Large intestine (tissue), 3 donors: ENCODE results near the gene SEMA5A. TPM values are rescaled to one million over a fixed set of nuclear protein-coding genes. Genes with fewer than 3 reads are reported as not detected.

Source experiments
- DNase-seq, 2 donors: peaks; one replicate each; pipeline versions ENCODE4 v3.0.0 to v3.0.0-alpha.2; 2013
- H3K27ac ChIP-seq: one replicate; pipeline ENCODE4 v1.5.1; 2013; ENCODE audit warnings: low read length
- H3K27me3 ChIP-seq: 2 replicates; pipeline ENCODE4 v1.6.1; 2013; ENCODE audit warnings: low read length; ENCODE audit not compliant: control insufficient read depth, insufficient read depth
- H3K36me3 ChIP-seq: 2 replicates; pipeline ENCODE4 v1.6.1; 2013; ENCODE audit warnings: low read length; ENCODE audit not compliant: control insufficient read depth, insufficient read depth
- H3K4me1 ChIP-seq: one replicate; pipeline ENCODE4 v1.6.1; 2013; ENCODE audit warnings: low read length; ENCODE audit not compliant: control insufficient read depth, insufficient read depth
- H3K4me3 ChIP-seq: one replicate; pipeline ENCODE4 v1.5.1; 2013; ENCODE audit warnings: low read length
- H3K9me3 ChIP-seq: one replicate; pipeline ENCODE4 v1.6.1; 2013; ENCODE audit warnings: mild to moderate bottlenecking, low read depth, low read length, moderate library complexity; ENCODE audit not compliant: control insufficient read depth
- WGBS: methylation state at CpG from one replicate; pipeline ENCODE4 v1.1.5; 2013; ENCODE audit warnings: low lambda C conversion rate; ENCODE audit not compliant: insufficient coverage; 5-methylcytosine and 5-hydroxymethylcytosine counted together
- polyA plus RNA-seq: library from polyadenylated mRNA; unstranded; fragments of 120-200 nt; gene quantifications from one replicate; pipeline ENCODE4 v1.2.1, GENCODE V29; 2013

SEMA5A gene
- polyA plus RNA-seq, 1 donor, result 11.9 TPM

- H3K4me1 ChIP-seq, result no peaks in the 10 kb centered on the region
- DNase-seq, result peak in 1 of 2 donors; percentile 10
- 35% methylated on average over 2 of the region's 3 CpGs for WGBS
Observed at GRCh38 chr5:9268226-9268625, 277.6 kb downstream of the SEMA5A start.

GRCh38 chr5:9265441-9266287 lies 280.2 kb downstream of the SEMA5A start:
- DNase-seq, result peak in 1 of 2 donors; percentile 27
- H3K4me1 ChIP-seq, result no peaks in the 10 kb centered on the region
- H3K27me3 ChIP-seq, result no peaks in the 10 kb centered on the region
- no peaks in the 10 kb centered on the region for H3K36me3 ChIP-seq
- peaks cover 3% of the 10 kb centered on the region for H3K9me3 ChIP-seq
- H3K27ac ChIP-seq, result peak overlapping the region; percentile 11
- WGBS, result 85% methylated on average over 3 of the region's 17 CpGs
- H3K4me3 ChIP-seq, result no peak overlapping the region

More at GRCh38 chr5:9268226-9268625, 277.6 kb downstream of the SEMA5A start:
- H3K27me3 ChIP-seq, result no peaks in the 10 kb centered on the region
- no peak overlapping the region for H3K27ac ChIP-seq
- no peaks in the 10 kb centered on the region for H3K9me3 ChIP-seq
- H3K4me3 ChIP-seq, result no peak overlapping the region
- no peaks in the 10 kb centered on the region for H3K36me3 ChIP-seq

DNA sequence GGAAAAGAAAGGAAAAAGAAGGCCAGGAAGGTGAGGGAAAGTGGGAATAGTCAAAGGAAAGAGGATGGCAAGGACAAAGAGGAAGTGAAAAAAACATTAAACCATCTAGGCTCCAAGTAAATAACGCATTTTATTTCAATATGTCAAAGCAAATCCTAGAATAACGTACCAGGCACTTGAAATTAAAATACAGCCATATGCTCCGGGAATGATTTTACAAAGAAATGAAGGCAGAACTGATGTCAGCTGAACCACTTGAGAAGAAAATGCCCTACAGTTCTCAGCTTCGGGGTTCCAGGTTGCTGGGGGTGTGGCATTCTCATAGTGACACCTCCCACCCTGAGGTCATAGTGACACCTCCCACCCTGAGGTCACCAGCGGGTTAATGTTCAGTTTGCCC lies 281.6 kb downstream of the SEMA5A start:
- Histone ChIP-seq H3K4me1 (no peaks in the 10 kb centered on the region), H3K9me3 (peaks cover 3% of the 10 kb centered on the region), H3K4me3 (no peak overlapping the region), H3K27ac (no peak overlapping the region), H3K36me3 (no peaks in the 10 kb centered on the region), H3K27me3 (no peaks in the 10 kb centered on the region)
- no peak for DNase-seq
- 100% methylated on average over 1 of the region's 5 CpGs for WGBS

- Histone ChIP-seq H3K4me1 (no peaks in the 10 kb centered on the region), H3K27me3 (no peaks in the 10 kb centered on the region), H3K4me3 (no peak overlapping the region), H3K36me3 (no peaks in the 10 kb centered on the region), H3K27ac (no peak overlapping the region), H3K9me3 (peaks cover 3% of the 10 kb centered on the region)
- WGBS, result no CpG with 5 or more reads among the region's 2 CpGs
- no peak for DNase-seq
Observed at GRCh38 chr5:9263656-9264055, 282.2 kb downstream of the SEMA5A start.

- H3K4me3 ChIP-seq, result no peak overlapping the region
- H3K27me3 ChIP-seq, result no peaks in the 10 kb centered on the region
- no peaks in the 10 kb centered on the region for H3K36me3 ChIP-seq
- H3K4me1 ChIP-seq, result no peaks in the 10 kb centered on the region
- no CpG with 5 or more reads among the region's 2 CpGs for WGBS
- H3K9me3 ChIP-seq, result no peaks in the 10 kb centered on the region
- DNase-seq, result no peak
- no peak overlapping the region for H3K27ac ChIP-seq
Observed at GRCh38 chr5:9251379-9251980, 294.4 kb downstream of the SEMA5A start.

DNA sequence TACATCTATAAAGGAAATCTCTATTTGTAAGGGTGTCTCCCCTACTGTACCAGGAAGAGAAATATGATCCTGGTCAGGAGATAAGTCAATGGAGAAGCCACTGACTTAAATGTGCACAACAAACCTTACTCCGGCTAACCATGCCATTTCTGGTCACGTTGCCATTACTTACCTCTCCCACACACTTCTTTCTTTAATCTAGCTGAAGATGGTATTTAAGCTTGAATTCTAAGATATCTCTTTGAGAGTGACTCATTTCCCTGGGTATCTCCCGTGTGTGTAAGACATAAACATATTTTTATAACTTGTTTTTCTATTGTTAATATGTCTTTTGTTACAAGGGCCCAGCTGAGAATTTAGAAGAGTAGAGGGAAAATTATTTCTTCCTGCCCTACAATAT lies 296.6 kb downstream of the SEMA5A start:
- DNase-seq, result no peak
- no peaks in the 10 kb centered on the region for H3K4me1 ChIP-seq
- H3K4me3 ChIP-seq, result no peak overlapping the region
- H3K9me3 ChIP-seq, result no peaks in the 10 kb centered on the region
- WGBS, result 80% methylated on average over 1 of the region's 3 CpGs
- H3K27ac ChIP-seq, result no peak overlapping the region
- H3K36me3 ChIP-seq, result no peaks in the 10 kb centered on the region
- no peaks in the 10 kb centered on the region for H3K27me3 ChIP-seq

DNA sequence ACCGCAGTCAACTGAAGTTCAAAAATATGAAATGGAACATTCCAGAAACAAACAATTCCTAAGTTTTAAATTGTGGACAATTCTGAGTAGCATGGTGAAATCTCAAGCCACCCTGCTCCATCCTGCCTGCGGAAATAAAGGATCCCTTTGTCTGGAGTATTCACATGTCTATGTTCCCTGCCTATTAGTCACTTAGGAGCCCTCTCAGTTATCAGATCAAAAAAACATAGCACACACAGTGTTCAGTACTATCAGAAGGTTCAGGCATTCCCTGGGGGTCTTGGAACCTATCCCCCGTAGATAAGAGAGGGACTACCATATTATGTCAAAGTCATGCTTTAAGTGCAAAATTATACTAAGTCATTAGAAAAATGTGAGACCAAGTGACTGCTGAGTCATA lies 300.8 kb downstream of the SEMA5A start:
- Histone ChIP-seq H3K4me3 (no peak overlapping the region), H3K36me3 (no peaks in the 10 kb centered on the region), H3K4me1 (no peaks in the 10 kb centered on the region), H3K9me3 (no peaks in the 10 kb centered on the region), H3K27ac (no peak overlapping the region), H3K27me3 (no peaks in the 10 kb centered on the region)
- no peak for DNase-seq
- no CpG with 5 or more reads among the region's 3 CpGs for WGBS

- no CpG with 5 or more reads among the region's 4 CpGs for WGBS
- Histone ChIP-seq H3K4me1 (no peaks in the 10 kb centered on the region), H3K9me3 (no peaks in the 10 kb centered on the region), H3K27me3 (no peaks in the 10 kb centered on the region), H3K27ac (no peak overlapping the region), H3K4me3 (no peak overlapping the region), H3K36me3 (no peaks in the 10 kb centered on the region)
- no peak for DNase-seq
Observed at GRCh38 chr5:9244417-9244816, 301.5 kb downstream of the SEMA5A start.

GRCh38 chr5:9241479-9242305 lies 304.2 kb downstream of the SEMA5A start:
- WGBS, result 80% methylated on average over 6 of the region's 9 CpGs

DNA sequence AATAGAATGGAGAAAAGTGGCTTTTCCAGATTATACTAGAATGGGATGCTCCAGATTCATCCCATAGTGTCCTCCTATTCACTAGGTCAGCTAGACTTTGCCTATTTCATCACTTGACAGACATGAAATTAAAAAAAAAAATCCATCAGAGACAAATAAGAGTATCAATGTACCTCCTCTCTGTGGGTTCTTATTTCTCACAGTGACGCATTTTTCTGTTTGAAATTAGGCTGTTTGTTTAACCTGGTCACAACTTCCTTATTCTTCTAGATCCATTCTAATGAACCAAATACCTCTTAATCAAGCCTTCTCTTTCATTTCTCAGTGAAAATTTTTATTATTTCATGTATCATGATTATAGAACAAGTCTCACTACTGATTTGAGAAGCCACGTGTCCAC lies 305.4 kb downstream of the SEMA5A start:
- WGBS, result 90% methylated on average over 2 of the region's 2 CpGs
- no peaks in the 10 kb centered on the region for H3K27me3 ChIP-seq
- H3K27ac ChIP-seq, result no peak overlapping the region
- H3K9me3 ChIP-seq, result no peaks in the 10 kb centered on the region
- no peak for DNase-seq
- no peaks in the 10 kb centered on the region for H3K4me1 ChIP-seq
- H3K4me3 ChIP-seq, result no peak overlapping the region
- H3K36me3 ChIP-seq, result no peaks in the 10 kb centered on the region

More at GRCh38 chr5:9241479-9242305, 304.2 kb downstream of the SEMA5A start:
- Histone ChIP-seq H3K36me3 (no peaks in the 10 kb centered on the region), H3K9me3 (no peaks in the 10 kb centered on the region), H3K27me3 (no peaks in the 10 kb centered on the region), H3K27ac (no peak overlapping the region), H3K4me3 (no peak overlapping the region), H3K4me1 (no peaks in the 10 kb centered on the region)
- no peak for DNase-seq
